WI38 (cell line): Measurements from ENCODE around the gene NLE1.

Source experiments
- H3K4me3 ChIP-seq: 2 replicates; pipeline ENCODE4 v1.5.1; 2011; ENCODE audit warnings: low read depth, mild to moderate bottlenecking, control low read depth, low read length
- TF ChIP-seq, protein P1 (sequence below): IDR thresholded peaks from 2 replicates; pipeline ENCODE4 v1.5.1; 2012; ENCODE audit warnings: low read depth, mild to moderate bottlenecking, control low read depth, low read length

The NLE1 gene

DNA sequence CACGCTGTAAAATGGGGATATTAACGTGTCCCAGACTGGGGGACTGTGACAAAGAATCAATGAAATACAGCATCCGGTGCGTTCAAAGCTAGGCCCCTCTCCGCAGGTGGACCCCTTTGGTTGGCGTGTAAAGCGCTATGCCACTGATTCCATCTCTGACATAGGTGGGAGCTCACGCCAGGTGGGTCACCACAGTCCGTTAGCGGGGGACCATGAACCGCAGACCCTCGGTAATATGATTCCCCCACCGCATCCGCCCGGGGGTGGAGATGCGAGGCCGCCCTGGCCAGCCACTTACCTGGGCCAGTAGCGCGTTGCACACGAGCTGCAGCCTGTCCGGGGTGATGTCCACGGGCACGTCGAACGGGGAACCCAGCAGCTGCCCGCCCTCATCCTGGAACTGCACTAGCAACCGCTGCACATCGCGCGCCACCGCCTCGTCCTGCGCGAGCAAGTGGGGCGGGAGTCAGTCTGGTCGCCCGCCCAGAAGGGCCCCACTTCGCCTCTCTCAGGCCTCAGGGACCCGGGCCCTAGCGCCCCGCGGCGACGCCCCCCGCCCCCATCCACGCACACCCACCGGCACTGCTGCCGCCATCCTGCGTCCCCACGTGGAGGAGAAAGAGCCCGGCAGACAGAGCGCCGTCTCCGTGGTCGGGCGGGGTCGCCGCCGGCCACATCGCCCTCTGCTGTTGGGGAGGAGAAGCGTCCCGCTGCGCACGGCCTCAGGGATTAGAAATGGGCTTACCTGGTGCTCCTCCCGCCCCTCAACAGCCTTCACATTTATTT, at the start of gene NLE1:
Gene NLE1 (minus strand): TSS at position 623 of the 786 bp plus-strand sequence. CDS start 28 bp downstream, at position 595.
- peak within 1 kb of the TSS; percentile 96 for H3K4me3 ChIP-seq
- TF ChIP-seq, protein P1, sequence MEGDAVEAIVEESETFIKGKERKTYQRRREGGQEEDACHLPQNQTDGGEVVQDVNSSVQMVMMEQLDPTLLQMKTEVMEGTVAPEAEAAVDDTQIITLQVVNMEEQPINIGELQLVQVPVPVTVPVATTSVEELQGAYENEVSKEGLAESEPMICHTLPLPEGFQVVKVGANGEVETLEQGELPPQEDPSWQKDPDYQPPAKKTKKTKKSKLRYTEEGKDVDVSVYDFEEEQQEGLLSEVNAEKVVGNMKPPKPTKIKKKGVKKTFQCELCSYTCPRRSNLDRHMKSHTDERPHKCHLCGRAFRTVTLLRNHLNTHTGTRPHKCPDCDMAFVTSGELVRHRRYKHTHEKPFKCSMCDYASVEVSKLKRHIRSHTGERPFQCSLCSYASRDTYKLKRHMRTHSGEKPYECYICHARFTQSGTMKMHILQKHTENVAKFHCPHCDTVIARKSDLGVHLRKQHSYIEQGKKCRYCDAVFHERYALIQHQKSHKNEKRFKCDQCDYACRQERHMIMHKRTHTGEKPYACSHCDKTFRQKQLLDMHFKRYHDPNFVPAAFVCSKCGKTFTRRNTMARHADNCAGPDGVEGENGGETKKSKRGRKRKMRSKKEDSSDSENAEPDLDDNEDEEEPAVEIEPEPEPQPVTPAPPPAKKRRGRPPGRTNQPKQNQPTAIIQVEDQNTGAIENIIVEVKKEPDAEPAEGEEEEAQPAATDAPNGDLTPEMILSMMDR = peak; percentile 85

DNA sequence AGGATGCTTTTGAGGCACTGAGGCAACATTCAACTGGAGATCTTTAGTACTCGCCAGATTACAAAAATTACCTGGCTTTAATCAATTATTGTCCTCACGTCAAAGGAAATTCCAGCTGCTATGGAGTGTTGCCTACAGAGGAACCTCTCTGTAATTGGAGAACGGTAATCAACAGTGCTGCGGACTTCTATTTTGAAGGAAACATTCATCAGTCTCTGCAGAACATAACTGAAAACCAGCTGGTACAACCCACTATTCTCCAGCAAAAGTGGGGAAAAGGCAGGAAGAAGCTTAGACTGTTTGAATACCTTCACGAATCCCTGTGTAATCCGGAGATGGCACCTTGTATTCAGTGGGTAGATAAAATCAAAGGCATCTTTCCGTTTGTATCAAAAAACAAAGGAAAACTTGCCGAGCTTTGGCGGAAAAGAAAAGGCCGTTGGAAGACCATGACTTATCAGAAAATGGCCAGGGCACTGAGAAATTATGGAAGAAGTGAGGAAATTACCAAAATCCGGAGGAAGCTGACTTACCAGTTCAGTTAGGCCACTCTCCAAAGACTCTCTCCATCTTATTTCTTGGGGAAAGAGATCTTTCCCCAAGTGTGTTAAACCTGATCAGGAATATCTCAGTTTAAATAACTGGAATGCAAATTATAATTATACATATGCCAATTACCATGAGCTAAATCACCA, 49.0 kb upstream of the NLE1 start:
- TF ChIP-seq, protein P1 = no peak
- H3K4me3 ChIP-seq = no peak overlapping the region

DNA sequence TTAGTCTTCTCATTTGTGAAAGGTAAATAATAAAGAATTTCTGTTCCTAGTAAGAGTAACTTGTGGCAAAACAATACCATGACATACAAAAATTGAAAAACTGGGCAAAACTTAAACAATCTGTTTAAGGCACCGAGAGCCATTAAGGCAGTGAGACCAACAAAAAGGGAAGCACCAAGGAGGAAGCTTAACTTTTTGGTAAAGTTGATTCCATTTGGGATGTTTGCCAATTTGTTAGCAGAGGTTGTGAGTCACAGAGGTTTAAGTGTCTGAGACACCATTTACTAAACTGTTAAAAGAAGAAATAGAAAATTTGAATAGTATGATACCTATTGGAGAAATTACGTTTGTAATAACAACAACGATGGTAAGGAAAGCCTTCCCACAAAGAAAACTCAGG, 47.2 kb upstream of the NLE1 start:
- TF ChIP-seq, protein P1 = no peak
- H3K4me3 ChIP-seq = no peak overlapping the region

- TF ChIP-seq, protein P1 = no peak
These were observed 46.0 kb upstream of the NLE1 start for GRCh38 chr17:35188111-35188510.

DNA sequence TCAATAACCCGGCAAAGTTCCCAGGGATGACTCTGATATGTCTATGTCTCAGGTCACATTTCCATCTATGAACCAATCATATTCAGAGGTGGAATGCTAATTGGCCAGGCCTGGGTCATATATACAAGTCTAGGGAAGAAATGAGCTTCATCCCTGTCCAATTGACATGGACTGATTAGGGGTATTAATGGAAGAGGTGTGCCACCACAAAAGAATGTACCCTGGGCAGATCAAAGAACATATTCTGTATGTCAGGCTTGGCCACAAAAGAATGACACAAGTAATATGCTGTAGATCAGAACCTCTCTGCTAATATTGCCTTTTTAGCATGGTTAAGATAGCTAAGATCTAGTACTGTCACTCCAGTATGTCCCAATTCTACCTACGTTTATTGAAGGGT, 45.4 kb upstream of the NLE1 start:
- TF ChIP-seq, protein P1 = no peak
- no peak overlapping the region for H3K4me3 ChIP-seq

More at GRCh38 chr17:35188111-35188510, 46.0 kb upstream of the NLE1 start:
- H3K4me3 ChIP-seq = no peak overlapping the region

GRCh38 chr17:35185849-35186248, 43.7 kb upstream of the NLE1 start:
- H3K4me3 ChIP-seq = no peak overlapping the region

DNA sequence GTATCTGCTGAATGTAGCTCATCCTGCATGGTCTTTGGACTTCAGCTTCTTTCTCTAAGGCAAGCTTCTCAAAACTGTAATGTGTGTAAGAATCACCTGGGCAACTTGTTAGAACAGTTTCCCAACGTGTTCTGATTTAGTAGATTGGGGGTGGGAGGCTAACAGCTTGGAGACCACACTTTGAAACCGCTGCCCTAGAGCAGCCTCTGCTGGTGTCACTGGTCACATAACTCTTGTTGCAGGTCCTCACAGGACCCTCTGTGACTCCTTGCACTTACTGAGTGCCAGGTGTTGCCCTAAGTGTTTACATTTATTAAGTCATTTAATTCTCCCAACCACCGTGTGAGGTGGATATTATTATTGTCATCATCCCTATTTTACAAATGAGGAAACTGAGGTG, 42.2 kb upstream of the NLE1 start:
- TF ChIP-seq, protein P1 = no peak
- no peak overlapping the region for H3K4me3 ChIP-seq

More at GRCh38 chr17:35185849-35186248, 43.7 kb upstream of the NLE1 start:
- TF ChIP-seq, protein P1 = no peak
